Cardiac muscle cell (in vitro differentiated cells and primary cell): ENCODE measurements around the gene PHF12. TPM values are rescaled to one million over a fixed set of nuclear protein-coding genes. Genes with fewer than 3 reads are reported as not detected.

Experiments
- DNase-seq, 2 donors: peaks; one replicate each; pipeline versions ENCODE4 v3.0.0 to v3.0.0-alpha.2; 2010 to 2017; ENCODE audit warnings: low read depth in 1 of 2, low spot score in 1 of 2
- H3K27ac ChIP-seq: fragments of 200-600 bp; sonication (generic); 2 replicates; pipeline ENCODE4 v1.5.1; 2016
- H3K27me3 ChIP-seq: fragments of 200-600 bp; sonication (generic); 2 replicates; pipeline ENCODE4 v1.6.0; 2016; ENCODE audit warnings: control low read depth
- H3K36me3 ChIP-seq: fragments of 200-600 bp; sonication (generic); 2 replicates; pipeline ENCODE4 v1.5.1; 2016; ENCODE audit warnings: control low read depth
- H3K4me1 ChIP-seq: fragments of 200-600 bp; sonication (generic); 2 replicates; pipeline ENCODE4 v1.8.1; 2017; ENCODE audit warnings: low read depth, mild to moderate bottlenecking, mixed run types
- H3K4me3 ChIP-seq: fragments of 200-600 bp; sonication (generic); 2 replicates; pipeline ENCODE4 v1.5.1; 2016; ENCODE audit warnings: mild to moderate bottlenecking
- H3K9me3 ChIP-seq: fragments of 200-600 bp; sonication (generic); 2 replicates; pipeline ENCODE4 v1.5.1; 2017; ENCODE audit warnings: low read depth, mild to moderate bottlenecking, control low read depth
- CTCF ChIP-seq: IDR thresholded peaks from 2 replicates; pipeline ENCODE4 v1.5.1; 2012; ENCODE audit warnings: low read depth, mild to moderate bottlenecking, low read length
- polyA plus RNA-seq: library from polyadenylated mRNA; unstranded; fragments of >200 nt; fragmentation: Nextera tagmentation; extraction: Ambion mirVana; gene quantifications from 2 replicates; pipeline ENCODE4 v1.2.1, GENCODE V29; 2016
- total RNA-seq: library from RNA; depleted of rRNA; stranded (reverse); fragments of >200 nt; gene quantifications from 2 replicates; pipeline ENCODE4 v1.2.3, GENCODE V29; 2016

The PHF12 gene
- total and polyA plus RNA-seq, 2 experiments from 2014 or later = 17.9 to 45.6 TPM

GRCh38 chr17:28944343-28944742, 7.0 kb downstream of the PHF12 start:
- Histone ChIP-seq H3K27ac (no peak overlapping the region), H3K9me3 (no peaks in the 10 kb centered on the region), H3K4me1 (peaks cover 12% of the 10 kb centered on the region), H3K36me3 (peaks cover 8% of the 10 kb centered on the region), H3K27me3 (no peaks in the 10 kb centered on the region), H3K4me3 (no peak overlapping the region)
- DNase-seq = no peak
- no peak for TF ChIP-seq CTCF

- no peak overlapping the region for H3K27ac ChIP-seq
- TF ChIP-seq CTCF = no peak
- peaks cover 6% of the 10 kb centered on the region for H3K4me1 ChIP-seq
- no peak overlapping the region for H3K4me3 ChIP-seq
- peaks cover 8% of the 10 kb centered on the region for H3K36me3 ChIP-seq
- H3K9me3 ChIP-seq = no peaks in the 10 kb centered on the region
- DNase-seq = no peak
- H3K27me3 ChIP-seq = no peaks in the 10 kb centered on the region
Measured at GRCh38 chr17:28942925-28943324, 8.4 kb downstream of the PHF12 start.

- no peak for TF ChIP-seq CTCF
- Histone ChIP-seq H3K27ac (no peak overlapping the region), H3K9me3 (no peaks in the 10 kb centered on the region), H3K27me3 (no peaks in the 10 kb centered on the region), H3K4me1 (peaks cover 13% of the 10 kb centered on the region), H3K36me3 (peaks cover 8% of the 10 kb centered on the region), H3K4me3 (no peak overlapping the region)
- DNase-seq = no peak
Measured at GRCh38 chr17:28941251-28941650, 10.1 kb downstream of the PHF12 start.

GRCh38 chr17:28940675-28941074, 10.6 kb downstream of the PHF12 start:
- Histone ChIP-seq H3K36me3 (peaks cover 8% of the 10 kb centered on the region), H3K27ac (no peak overlapping the region), H3K4me3 (no peak overlapping the region), H3K4me1 (peaks cover 19% of the 10 kb centered on the region), H3K27me3 (no peaks in the 10 kb centered on the region), H3K9me3 (no peaks in the 10 kb centered on the region)
- DNase-seq = no peak
- no peak for TF ChIP-seq CTCF

GRCh38 chr17:28940142-28940541, 11.2 kb downstream of the PHF12 start:
- no peaks in the 10 kb centered on the region for H3K9me3 ChIP-seq
- H3K27me3 ChIP-seq = no peaks in the 10 kb centered on the region
- H3K27ac ChIP-seq = no peak overlapping the region
- H3K4me1 ChIP-seq = peaks cover 21% of the 10 kb centered on the region
- no peak overlapping the region for H3K4me3 ChIP-seq
- no peak for TF ChIP-seq CTCF
- peaks cover 8% of the 10 kb centered on the region for H3K36me3 ChIP-seq
- DNase-seq = no peak

- Histone ChIP-seq H3K36me3 (peaks cover 6% of the 10 kb centered on the region), H3K4me1 (peaks cover 21% of the 10 kb centered on the region), H3K4me3 (no peak overlapping the region), H3K27ac (peak overlapping the region; percentile 45), H3K27me3 (no peaks in the 10 kb centered on the region), H3K9me3 (no peaks in the 10 kb centered on the region)
- DNase-seq = no peak
- TF ChIP-seq CTCF = no peak
Measured at GRCh38 chr17:28938552-28938951, 12.8 kb downstream of the PHF12 start.
